GM12874 (cell line): ENCODE results near the gene STXBP6.

ENCODE experiments used
- TF ChIP-seq, protein P1 (sequence below): IDR thresholded peaks from 2 replicates; pipeline ENCODE4 v1.5.1; 2011; ENCODE audit warnings: low read depth, mild to moderate bottlenecking, control low read depth, low read length, moderate library complexity; ENCODE audit not compliant: insufficient read depth

Gene STXBP6

GRCh38 chr14:25090256-25090655 is 40.3 kb upstream of the STXBP6 start:
- TF ChIP-seq, protein P1, sequence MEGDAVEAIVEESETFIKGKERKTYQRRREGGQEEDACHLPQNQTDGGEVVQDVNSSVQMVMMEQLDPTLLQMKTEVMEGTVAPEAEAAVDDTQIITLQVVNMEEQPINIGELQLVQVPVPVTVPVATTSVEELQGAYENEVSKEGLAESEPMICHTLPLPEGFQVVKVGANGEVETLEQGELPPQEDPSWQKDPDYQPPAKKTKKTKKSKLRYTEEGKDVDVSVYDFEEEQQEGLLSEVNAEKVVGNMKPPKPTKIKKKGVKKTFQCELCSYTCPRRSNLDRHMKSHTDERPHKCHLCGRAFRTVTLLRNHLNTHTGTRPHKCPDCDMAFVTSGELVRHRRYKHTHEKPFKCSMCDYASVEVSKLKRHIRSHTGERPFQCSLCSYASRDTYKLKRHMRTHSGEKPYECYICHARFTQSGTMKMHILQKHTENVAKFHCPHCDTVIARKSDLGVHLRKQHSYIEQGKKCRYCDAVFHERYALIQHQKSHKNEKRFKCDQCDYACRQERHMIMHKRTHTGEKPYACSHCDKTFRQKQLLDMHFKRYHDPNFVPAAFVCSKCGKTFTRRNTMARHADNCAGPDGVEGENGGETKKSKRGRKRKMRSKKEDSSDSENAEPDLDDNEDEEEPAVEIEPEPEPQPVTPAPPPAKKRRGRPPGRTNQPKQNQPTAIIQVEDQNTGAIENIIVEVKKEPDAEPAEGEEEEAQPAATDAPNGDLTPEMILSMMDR = no peak

GRCh38 chr14:25089496-25089895 is 39.5 kb upstream of the STXBP6 start:
- TF ChIP-seq, protein P1 = no peak

DNA sequence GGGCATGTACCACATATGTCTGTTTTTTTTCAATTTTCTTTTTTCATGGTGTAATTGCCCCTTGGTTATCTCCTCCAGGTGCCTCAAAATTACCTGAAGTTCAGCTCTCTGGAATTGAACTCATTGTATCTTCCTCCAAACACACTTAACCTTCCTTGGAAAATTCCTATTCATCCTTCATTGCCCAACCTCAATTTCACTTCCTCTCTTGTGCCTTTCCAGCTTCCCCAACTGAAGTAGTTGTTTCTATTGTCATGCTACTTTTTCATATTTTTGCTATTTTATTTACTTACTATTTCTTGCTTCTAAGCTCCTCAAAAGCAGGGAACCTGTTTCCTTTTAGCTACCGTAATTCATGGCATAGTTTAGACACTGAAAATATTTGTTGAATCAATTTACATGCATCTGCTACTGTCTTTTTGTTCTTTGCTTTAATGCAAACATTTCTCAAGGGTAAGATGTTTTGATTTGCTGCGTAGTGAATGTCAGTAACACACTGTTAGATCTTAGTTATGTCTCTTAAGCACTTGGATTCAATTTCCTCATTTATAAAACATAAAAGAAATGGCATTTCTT is 37.0 kb upstream of the STXBP6 start:
- TF ChIP-seq, protein P1 = no peak

GRCh38 chr14:25086081-25086480 is 36.1 kb upstream of the STXBP6 start:
- TF ChIP-seq, protein P1 = no peak

DNA sequence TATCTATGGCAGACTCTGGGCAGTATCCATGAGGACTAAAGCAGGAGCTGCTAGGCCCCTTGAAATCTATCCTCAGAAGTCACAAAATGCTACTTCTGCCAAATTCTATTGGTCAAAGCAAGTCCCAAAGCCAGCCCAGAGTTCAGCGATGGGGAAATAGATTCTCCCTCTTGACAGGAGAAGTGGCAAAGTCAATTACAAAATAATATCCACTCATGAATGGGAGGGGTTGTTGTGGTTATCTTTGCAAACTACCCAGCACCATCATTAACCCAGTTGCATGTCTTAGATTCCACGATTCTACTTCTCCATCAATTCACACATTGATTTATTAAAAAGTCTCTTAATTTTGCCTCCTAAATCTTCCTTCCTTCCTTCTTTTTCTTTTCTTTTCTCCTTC is 30.7 kb upstream of the STXBP6 start:
- TF ChIP-seq, protein P1 = no peak

- TF ChIP-seq, protein P1 = no peak
These were observed 29.4 kb upstream of the STXBP6 start for GRCh38 chr14:25079311-25079710.

GRCh38 chr14:25074099-25074685 is 24.2 kb upstream of the STXBP6 start:
- TF ChIP-seq, protein P1 = no peak

DNA sequence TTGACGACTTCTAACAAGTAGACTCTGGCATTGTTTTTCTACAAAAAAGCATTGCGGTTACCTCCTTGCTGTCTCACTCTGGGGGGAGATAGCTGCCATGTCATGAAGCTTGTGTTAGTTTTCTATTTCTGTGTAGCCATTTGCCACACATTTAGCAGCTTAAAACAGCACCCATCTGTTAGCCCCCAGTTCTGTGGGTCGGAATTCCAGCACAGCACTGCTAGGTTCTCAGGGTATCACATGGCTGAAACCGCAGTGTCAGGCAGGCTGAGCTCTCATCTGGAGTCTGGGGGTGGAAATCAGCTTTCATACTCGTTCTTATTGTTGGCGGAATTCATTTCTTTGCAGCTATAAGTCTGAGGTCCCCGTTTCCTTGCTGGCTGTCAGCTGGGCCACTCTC is 19.9 kb upstream of the STXBP6 start:
- TF ChIP-seq, protein P1 = no peak
